Stimulated activated CD4-positive, alpha-beta T cell treated with anti-CD3 and anti-CD28 coated beads, Interleukin-4, amount 100 ng/mL, for 48 hours (primary cell): Measurements from ENCODE around the gene PMIS2.

ENCODE experiments used
- DNase-seq, 2 donors: peaks; one replicate each; pipeline ENCODE4 v3.0.0-alpha.2; 2020; ENCODE audit warnings: low read depth in 2 of 2

The PMIS2 gene

DNA sequence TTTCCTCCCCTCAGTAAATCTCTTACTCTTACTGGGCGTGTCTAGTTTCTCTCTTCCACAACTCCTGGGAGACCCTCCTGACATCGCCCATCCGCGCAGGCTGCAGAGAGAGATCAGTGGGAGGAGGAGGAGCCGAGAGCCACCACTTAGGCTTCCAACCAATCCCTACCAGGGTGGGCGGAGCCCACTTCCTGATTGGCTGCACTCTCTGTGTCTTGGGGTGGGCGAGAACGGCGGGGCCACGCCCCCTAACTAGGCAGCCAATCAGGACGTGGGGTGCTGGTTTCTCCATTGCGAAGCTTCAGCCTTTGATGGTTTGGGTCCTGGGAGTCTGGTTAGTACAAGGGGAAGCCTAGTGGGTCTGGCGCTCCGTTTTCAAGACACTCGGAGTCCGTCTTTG, at the start of gene PMIS2:
Gene PMIS2 (plus strand): TSS at position 326 of the 400 bp plus-strand sequence. CDS start 87 bp downstream, outside the sequence.
- peak; percentile 12 to 15 for DNase-seq

DNA sequence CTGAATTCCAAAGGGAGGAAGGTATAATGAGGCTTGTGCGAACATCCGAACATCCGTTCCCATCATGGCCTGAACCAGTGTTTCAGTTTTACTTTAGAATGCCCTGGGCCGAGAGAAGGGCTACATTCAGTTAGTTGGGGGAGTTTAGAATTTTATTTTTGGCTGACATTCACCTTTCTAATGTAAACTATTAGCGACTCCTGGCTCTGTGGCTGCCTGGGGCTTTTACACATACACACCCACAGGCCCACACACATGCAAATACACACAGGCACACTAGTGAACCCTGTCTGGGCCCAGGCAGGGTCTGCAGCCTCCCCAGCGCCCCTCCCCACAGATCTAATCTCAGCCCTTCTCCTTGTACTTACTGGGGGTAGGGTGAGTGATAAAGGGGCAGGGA, 46.7 kb upstream of the PMIS2 start:
- no peak for DNase-seq

DNA sequence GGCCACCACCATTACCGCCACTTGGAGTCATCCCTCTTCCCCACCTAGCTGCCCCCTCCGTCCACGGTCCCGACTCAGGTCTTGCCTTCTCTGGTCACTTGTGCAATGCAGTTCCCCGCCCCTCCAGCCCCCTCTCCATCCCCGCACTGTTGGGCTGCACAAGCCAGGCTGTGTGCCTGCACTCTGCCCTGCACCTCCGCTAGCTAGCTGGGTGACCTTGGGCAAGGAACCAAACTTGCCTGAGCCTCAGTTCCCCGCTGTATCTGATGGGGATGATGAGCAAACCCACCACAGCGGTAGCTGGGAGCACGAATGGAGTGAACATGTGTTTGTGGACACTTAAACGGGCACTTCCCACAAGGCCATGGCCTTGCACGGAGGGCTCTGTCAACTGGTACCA, 46.1 kb upstream of the PMIS2 start:
- no peak for DNase-seq

DNA sequence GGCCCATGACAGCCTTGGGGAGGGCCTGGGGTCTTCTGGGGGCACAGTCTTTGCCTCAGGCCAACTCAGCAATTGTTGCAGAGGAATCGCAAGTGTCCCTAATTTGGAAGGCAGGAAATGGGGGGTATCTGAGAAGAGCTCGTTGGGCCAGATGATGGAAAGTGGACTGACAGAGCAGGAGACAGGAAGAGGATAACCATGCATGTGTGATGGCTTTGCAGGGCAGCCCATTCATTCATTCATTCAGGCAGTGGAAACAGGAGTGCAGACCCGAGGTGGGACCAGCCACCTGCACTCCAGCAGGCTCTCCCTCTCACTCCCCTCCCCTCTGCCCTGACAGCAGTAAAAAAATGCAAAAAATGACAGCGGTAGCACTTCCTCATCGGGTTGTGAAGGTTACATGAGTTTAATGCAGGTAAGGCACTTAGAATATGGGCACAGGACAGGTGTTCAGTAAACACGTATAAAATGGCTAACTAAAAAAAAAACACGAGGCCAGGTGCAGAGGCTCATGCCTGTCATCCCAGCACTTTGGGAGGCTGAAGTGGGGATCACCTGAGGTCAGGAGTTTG, 45.5 kb upstream of the PMIS2 start:
- DNase-seq: no peak

DNA sequence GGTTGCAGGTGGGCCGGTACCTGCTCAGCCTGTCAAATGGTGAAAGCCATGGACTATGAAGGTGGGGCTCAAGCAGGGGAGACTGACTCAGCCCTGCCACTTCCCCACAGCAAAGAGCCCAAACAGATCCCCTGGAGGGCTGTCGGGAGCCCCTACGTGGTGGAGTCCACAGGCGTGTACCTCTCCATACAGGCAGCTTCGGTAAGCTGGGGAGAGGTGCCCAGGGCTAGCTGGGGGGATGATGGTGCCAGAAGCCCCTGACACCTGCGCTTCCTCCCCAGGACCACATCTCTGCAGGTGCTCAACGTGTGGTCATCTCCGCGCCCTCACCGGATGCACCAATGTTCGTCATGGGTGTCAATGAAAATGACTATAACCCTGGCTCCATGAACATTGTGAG, 43.8 kb upstream of the PMIS2 start:
- no peak for DNase-seq

DNA sequence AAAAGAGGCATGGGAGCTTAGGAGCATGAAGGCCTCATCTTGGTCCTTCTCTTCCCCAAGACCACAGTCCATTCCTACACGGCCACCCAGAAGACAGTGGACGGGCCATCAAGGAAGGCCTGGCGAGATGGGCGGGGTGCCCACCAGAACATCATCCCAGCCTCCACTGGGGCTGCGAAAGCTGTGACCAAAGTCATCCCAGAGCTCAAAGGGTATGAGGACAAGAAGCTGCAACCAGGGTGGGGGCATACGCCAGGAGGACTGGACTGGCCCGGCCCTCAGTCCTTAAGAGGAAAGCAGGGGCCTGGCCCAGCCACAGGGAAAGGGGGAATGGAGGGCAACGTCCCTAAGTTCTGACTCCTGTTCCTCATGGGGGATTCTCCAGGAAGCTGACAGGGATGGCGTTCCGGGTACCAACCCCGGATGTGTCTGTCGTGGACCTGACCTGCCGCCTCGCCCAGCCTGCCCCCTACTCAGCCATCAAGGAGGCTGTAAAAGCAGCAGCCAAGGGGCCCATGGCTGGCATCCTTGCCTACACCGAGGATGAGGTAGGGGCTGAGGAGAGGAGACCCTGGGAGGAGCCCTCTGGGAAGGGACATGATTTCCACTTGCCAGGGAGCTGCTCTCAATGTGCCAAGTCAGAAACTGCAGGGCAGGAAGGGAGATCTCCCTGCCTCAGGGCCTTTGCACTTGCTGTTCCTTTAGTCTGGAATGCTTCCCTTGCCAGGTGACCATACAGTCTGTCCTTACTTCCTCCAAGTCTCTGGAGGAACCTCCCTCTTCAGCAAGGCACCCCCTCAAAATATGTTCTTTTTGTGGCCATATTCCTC, 42.5 kb upstream of the PMIS2 start:
- DNase-seq: no peak

DNA sequence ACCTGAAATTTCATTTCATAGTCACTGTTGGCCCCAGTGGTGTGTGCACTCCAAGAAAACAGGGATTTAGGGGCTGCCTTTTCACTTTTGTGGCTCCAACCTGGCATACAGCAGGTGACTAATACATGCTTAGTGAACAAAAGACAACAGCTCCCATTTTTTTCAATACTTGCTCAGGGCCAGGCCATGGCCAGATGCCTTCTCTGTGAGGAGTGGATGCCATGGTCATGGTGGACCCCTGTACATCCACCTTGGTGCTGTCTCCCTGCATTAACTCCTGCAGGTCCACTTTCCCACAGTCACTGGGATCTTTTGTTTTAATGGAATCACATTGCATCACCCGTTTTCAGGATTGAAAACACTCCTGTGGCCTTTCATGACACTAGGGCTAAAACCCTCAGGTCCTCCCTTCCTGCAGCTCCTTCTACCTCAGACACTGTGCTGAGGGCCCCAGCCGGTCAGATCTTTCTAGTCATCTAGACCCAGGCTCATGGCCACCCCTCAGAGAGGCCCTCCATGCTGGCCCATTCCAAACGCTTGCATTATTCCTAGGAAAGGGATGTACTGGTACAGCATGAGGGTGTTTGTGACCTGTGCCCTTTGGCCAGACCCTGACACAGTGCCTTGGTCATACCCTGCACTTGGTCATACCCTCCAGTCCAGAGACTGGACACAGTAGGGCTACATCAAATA, 41.7 kb upstream of the PMIS2 start:
- no peak for DNase-seq

DNA sequence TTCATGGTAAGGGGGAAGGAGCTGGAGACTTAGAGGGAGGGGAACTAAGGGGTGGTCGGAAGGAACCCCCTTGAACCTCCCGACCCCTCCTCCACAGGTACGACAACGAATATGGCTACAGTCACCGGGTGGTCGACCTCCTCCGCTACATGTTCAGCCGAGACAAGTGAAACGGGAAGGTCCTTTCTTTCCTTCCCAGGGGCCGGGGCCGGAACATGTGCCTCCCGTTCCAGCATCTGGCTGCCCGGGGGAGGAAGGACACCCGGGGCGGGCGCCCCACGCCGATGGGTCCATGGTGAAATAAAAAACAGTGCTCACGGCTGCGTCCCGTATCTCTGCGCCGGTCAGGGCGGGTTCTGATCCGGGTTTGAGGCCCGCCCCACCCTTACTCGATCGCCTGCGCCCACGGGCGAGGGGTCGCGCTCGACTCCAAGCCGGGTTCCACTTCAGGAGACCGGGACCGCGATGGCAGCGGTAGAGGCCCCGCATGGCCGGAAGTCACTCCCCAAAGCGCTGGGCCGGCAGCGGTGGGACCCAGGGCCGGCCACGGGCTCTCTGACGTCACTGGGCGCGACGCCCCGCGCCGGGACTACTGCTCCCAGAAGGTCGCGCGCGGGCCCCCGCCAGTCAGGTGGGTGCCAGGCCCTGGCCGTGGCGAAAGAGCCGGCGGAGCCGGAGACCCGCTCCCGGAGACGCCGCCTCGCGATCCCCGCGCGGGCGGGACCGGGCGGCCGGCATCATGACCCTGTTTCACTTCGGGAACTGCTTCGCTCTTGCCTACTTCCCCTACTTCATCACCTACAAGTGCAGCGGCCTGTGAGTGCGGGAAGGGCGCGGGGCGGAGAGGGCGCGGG, 40.7 kb upstream of the PMIS2 start, which contains the start of gene TMEM147:
Gene TMEM147 (plus strand): TSS at position 626 of the 854 bp plus-strand sequence. CDS start 114 bp downstream, at position 740.
- DNase-seq: peak; percentile 81 to 85

DNA sequence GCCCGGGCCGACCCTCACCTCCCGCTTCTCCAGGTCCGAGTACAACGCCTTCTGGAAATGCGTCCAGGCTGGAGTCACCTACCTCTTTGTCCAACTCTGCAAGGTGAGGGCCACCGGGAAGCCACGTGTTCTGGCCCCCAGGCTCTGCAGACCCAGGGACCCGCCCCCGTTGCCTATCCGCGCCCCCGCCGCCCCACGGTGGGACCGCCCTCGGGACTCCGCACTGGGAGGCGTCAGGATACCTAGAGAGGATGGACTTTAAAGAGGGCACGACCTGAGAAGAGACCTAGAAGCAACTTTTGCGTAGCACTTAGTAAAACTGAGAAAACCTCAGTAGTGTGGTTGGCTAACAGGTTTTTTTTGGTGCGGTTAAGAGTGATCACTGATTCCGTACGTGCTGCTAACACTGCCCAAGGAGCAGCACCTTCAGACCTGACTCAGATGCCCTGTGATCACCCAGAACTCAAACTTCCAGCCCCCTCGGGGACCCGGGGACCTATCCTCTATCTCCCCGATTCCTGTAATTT, 40.1 kb upstream of the PMIS2 start:
- peak; percentile 52 to 65 for DNase-seq

DNA sequence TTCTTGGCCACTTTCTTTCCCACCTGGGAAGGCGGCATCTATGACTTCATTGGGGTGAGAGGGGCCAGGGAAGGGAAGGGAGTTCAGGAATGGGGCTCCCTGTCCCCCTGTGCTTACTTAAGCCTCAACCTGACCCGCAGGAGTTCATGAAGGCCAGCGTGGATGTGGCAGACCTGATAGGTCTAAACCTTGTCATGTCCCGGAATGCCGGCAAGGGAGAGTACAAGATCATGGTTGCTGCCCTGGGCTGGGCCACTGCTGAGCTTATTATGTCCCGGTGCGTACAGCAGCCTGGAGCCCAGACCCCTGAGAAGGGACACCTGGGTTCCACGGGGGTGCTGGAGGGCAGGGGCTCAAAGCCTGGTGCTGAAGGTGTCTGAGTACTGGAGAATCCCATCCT, 39.4 kb upstream of the PMIS2 start:
- no peak for DNase-seq

DNA sequence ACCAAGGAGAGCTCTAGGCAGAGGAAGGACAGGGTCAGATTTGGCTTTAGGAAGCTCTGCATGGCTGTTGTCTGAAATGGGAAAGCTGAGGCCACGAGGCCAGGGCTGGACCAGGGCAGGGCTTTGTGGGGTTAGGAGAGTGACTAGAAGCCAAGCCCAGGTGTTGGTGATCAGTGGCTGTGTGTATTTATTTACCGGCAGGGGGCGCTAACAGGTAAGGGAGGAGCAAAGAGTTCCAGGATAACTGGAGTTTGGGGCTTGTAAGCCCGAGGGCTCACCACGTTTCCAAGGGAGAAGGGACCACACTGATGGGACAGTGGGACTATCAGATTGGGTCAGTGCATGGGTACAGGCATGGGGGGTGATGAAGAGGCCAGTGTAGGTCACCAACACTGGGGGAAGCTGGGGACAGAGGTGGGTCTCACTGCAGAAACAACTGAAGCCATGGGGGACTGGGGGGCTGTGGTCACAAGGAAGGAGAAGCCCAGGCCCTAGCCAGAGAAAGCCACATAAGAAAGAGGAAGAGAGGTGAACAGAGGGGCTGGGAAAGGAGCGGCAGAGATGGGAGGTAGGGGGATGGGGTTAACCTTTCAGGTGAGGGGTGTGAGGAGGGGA, 36.7 kb upstream of the PMIS2 start:
- peak; percentile 29 to 45 for DNase-seq

DNA sequence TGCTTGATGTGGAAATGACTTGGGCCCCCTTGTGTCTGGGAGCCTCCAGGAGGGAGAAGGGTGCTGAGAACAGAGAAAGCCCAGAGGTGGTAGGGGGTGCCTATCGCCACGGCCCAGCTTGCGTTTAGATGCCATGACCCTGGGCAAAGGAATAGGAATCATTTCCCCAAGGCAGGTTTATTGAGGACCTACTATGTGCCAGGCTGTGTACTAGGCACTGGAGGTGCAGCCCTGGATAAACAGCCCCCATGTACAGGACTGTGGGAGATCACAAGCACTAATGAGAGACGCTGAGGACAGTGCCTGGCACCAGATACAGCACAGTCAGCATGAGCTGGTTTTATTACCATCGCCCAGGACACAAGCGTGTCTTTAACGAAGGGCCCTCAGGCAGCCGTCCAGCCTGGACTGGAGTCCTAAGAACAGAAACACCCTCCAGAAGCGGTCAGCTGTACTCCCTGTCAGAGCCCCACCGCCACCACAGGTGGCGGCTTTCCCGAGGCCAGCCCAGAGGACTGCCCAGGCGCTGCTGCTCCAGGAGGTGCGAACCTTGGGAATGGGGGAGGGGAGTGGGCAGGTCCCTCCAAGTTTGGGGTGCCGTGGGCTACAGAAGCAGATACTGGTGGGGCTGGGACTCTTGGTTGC, 36.0 kb upstream of the PMIS2 start:
- no peak for DNase-seq

DNA sequence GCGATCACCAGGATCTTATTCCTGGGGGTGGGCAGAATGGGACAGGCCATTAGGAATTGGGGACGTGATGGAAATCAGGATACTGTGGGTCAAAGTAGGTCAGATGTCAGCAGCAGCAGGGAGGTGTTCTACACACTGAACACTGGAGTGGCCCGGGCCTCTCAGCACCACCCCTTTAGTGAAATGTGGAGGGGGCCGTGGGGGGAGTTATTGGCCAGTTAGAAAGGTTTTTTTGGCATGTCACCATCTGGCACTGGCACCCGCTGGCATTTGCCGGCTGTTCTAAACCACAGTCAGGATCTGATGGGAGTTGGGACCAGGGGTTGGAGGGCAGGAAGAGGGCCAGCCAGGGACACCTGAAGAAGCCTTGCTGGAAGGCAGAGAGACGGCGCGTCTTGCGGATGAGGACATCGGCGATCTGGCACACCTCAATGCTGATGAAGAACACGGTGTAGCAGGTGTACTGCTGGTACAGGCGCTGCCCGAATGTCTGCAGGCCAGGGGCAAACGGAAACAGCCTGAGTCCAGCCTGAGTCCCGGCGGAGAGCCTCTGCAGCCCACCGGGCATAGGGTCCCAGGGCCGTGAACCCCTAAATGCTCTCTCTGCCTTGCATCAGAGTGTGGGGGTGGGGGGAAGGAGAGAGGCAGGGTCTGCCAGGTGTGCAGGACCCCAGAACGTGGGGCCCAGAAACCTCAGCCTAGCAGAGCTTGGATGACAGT, 34.7 kb upstream of the PMIS2 start:
- no peak for DNase-seq

DNA sequence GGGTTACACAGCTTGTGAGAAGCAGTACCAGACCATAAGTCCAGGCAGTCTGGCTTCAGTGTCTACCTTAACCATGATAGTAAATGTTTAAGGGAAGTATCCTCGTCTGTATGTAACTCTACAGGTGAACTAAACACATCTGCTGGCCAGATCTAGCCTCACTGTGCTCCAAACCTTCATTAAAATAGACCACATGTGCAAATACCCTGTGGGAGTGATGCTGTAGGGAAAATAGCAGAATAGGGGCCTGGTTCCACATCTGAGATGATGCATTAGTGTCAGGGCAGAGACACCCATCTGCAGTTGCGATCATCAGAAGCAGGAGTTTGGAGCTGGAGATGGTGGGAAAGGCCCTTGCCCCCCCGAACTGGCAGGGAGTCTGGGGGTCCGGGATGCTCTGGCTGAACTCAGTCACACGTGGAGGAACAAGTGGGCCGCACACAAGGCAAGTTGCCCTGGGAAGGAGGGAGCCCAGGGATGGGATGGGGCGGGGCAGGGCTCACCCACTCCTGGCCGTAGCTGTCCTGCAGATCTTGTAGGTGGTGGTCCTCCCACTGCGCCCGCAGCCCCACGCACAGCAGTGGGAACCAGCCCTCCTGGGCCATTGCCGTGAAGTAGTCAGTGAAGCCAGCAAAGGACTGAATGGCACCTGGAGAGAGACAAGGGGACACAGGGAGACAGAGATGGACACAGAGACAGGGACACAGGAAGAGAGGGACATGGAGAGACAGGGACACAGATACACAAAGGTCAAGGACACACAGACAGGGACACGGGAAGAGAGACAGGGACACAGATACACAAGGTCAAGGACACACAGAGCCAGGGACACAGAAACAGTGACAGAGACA, 33.2 kb upstream of the PMIS2 start:
- DNase-seq: no peak

DNA sequence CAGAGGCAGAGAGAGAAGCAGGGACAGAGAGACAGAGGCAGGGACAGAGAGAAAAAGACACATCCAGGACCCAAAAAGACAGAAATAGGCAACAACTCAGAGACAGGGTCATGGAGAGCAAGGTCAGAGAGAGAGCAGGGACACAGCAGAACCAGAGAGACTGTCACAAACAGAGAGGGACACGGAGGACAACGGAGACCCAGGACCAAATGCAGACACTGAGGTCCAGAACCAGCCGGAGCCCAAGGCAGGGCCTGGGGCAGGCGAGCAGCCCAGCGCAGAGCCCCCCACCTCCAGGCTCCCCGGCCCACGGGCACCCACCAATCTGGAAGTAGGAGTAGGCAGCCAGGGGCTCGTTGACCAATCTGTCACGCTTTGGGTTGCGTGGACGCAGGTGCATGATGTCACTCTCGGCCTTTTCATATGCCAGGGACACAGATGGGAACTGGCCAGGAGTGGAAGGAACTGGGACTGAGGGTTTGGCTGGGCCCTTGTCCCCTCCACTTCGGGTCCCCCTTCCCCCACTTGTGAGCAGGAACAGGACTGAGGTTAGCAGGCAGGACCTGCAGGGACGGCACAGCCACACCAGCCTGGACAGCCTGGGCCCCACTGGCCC, 32.5 kb upstream of the PMIS2 start:
- DNase-seq: no peak

DNA sequence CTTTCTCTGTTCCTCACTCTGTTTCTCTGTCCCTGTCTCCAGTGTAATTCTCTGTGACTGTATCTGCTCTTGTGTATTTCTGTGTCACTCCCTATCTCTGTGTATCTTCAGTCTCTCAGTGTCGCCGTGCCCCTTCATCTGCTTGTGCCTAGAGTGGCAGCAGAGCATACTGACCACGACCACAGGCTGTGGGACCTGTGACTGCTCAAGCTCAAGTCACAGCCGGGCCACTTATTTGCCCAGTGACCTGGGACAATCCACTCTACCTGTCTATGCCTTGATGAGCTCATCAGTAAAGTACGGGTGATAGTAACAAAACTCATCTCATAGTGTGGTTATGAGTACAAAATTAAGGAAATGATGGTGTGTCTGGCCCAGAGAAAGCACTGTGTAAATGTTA, 31.9 kb upstream of the PMIS2 start:
- DNase-seq: no peak

DNA sequence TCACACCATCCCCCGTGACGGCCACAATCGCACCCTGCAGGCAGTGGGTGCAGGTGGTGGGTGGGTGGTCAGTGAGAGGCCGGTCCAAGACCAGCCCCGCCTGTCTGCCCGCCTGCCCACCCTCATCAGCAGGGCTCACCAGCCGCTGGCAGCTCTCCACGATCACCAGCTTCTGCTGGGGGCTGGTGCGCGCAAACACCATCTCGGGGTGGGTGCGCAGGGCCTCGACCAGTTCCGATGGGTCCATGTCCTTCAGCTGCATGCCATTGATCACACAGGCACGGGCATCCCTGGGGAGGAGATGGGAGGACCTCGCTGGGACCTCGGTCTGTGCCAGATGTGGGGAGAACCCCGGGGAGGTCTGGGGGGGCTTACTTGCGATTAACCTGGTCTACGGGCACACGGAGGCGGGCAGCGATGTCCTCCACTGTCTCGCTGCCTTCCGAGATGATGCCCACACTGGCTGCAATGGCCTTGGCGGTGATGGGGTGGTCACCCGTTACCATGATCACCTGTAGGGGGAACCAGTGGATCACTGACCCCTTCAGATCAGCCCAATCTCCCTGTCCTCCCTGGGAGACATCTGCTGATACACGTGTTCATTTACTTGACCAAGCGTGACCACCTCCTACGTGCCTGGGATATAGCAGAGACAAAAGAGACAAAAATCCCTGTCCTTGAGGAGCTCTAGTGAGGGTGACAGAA, 30.5 kb upstream of the PMIS2 start:
- no peak for DNase-seq

DNA sequence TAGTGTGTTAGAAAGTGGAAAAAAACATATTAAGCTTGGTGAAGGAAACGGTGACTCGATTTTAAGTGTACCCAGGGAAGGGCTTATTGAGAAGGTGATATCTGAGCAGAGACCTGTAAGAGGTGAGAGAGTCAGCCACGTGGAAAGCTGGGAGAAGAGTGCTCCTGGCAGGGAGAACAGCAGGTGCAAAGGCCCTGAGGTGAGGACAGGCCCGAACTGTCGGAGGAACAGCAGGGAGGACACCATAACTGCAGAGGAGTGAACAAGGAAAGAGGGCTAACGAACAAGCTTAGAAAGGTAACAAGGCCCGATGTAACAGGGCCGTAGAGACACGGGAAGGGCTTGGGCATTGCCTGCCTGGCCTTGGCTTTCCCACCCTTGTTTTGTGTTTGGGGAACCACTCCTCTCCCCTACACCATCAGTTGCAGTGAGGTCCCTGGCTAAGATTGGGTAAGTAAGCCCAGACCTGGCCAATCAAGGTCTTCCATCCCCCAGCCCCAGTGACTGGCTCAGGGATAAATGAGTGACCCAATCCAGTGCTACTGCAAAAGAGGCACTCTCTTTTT, 29.9 kb upstream of the PMIS2 start:
- DNase-seq: no peak
